GM12878 (cell line): ENCODE data around the gene TRIM71. TPM values are rescaled to one million over a fixed set of nuclear protein-coding genes. Genes with fewer than 3 reads are reported as not detected.

ENCODE experiments used
- ATAC-seq: fragments of 200-7000 bp; cut with Tn5 transposase; 3 replicates; pipeline ENCODE4 v1.9.1; 2020; ENCODE audit warnings: mild to moderate bottlenecking, moderate library complexity
- BruUV-seq: library from RNA; stranded (reverse); fragments of 400-500 nt; replicated peaks from 2 replicates; lab custom pipeline; 2021; lab: Mats Ljungman, UMichigan
- CTCF ChIA-PET: fragments of 300-600 bp; sonication (Branson Sonifier 250); formaldehyde crosslinking; extraction: SDS; loops from one replicate; lab custom pipeline; 2021; ENCODE audit warnings: inconsistent platforms; lab: Yijun Ruan, JAX
- POLR2A ChIA-PET: fragments of 350-600 bp; formaldehyde crosslinking; extraction: SDS; loops from one replicate; lab custom pipeline; 2021; ENCODE audit warnings: inconsistent platforms; lab: Charles Lee
- RAD21 ChIA-PET: fragments of 300-600 bp; sonication (Branson Sonifier 250); formaldehyde crosslinking; loops from one replicate; lab custom pipeline; 2023; ENCODE audit warnings: antibody characterized with exemption; ENCODE audit not compliant: unreplicated experiment; lab: Charles Lee
- SMC1A ChIA-PET: fragments of 300-600 bp; sonication (Branson Sonifier 250); formaldehyde crosslinking; loops from one replicate; lab custom pipeline; 2023; ENCODE audit not compliant: unreplicated experiment, uncharacterized antibody; lab: Charles Lee
- DNase-seq: peaks from one replicate; pipeline ENCODE4 v3.0.0-alpha.2; 2011; ENCODE audit warnings: low read depth, low spot score
- FAIRE-seq: peaks from 3 replicates; lab custom pipeline; 2011; peaks lifted over from hg19 to GRCh38; lab: Jason Lieb, UNC
- H2AFZ ChIP-seq: 2 replicates; pipeline ENCODE4 v1.6.0; 2011; ENCODE audit warnings: low read depth, low read length, control low read depth; ENCODE audit not compliant: control insufficient read depth
- H3K27ac ChIP-seq: 2 replicates; pipeline ENCODE4 v1.5.1; 2011; ENCODE audit warnings: control low read depth; ENCODE audit not compliant: control insufficient read depth, insufficient read depth
- H3K27me3 ChIP-seq, 2 experiments: replicated peaks in 1 of 2; 2 replicates each; pipeline versions ENCODE4 v1.6.0 to v1.6.1; 2011; ENCODE audit warnings: low read length in 1 of 2; ENCODE audit not compliant: control insufficient read depth in 2 of 2, insufficient read depth in 2 of 2
- H3K36me3 ChIP-seq, 2 experiments: 2 replicates each; pipeline ENCODE4 v1.5.1; 2011; ENCODE audit warnings: low read length in 1 of 2; ENCODE audit not compliant: control insufficient read depth in 2 of 2, insufficient read depth in 2 of 2
- H3K4me1 ChIP-seq: 2 replicates; pipeline ENCODE4 v1.6.1; 2011; ENCODE audit warnings: mild to moderate bottlenecking, low read length, moderate library complexity, mixed read lengths; ENCODE audit not compliant: control insufficient read depth, insufficient read depth
- H3K4me2 ChIP-seq: 2 replicates; pipeline ENCODE4 v1.6.0; 2011; ENCODE audit warnings: control low read depth; ENCODE audit not compliant: control insufficient read depth, insufficient read depth
- H3K4me3 ChIP-seq: fragments of 200-600 bp; sonication (generic); 2 replicates; pipeline ENCODE4 v1.5.1; 2016
- H3K79me2 ChIP-seq: 2 replicates; pipeline ENCODE4 v1.6.0; 2011; ENCODE audit warnings: low read length; ENCODE audit not compliant: control insufficient read depth, insufficient read depth
- H3K9ac ChIP-seq: 2 replicates; pipeline ENCODE4 v1.8.0; 2011; ENCODE audit warnings: low read length, control low read depth, mixed read lengths; ENCODE audit not compliant: control insufficient read depth, insufficient read depth
- H3K9me3 ChIP-seq: replicated peaks from 3 replicates; pipeline ENCODE4 v1.5.1; 2011; ENCODE audit warnings: mild to moderate bottlenecking, low read length; ENCODE audit not compliant: control insufficient read depth, insufficient read depth
- H4K20me1 ChIP-seq: 2 replicates; pipeline ENCODE4 v1.6.0; 2011; ENCODE audit not compliant: control insufficient read depth, insufficient read depth
- ASH2L ChIP-seq: fragments of 300-600, 200-600 bp; sonication (generic); IDR thresholded peaks from 2 replicates; pipeline ENCODE4 v1.6.1; 2017; ENCODE audit warnings: low read depth, mild to moderate bottlenecking, borderline replicate concordance
- POLR2AphosphoS5 ChIP-seq: IDR thresholded peaks from 2 replicates; pipeline ENCODE4 v1.6.1; 2011; ENCODE audit warnings: mild to moderate bottlenecking, low read length, inconsistent platforms
- RAD21 ChIP-seq: IDR thresholded peaks from 2 replicates; pipeline ENCODE4 v1.6.1; 2011; ENCODE audit warnings: mild to moderate bottlenecking, low read depth, low read length, moderate library complexity; ENCODE audit not compliant: insufficient read depth
- WRNIP1 ChIP-seq: IDR thresholded peaks from 2 replicates; pipeline ENCODE4 v1.6.1; 2011; ENCODE audit warnings: low read depth, low read length, improper control_type of control experiment, borderline replicate concordance
- ZNF217 ChIP-seq: fragments of 450-650 bp; IDR thresholded peaks from 2 replicates; pipeline ENCODE4 v1.6.1; 2017; ENCODE audit warnings: antibody characterized with exemption, mild to moderate bottlenecking
- WGBS: methylation state at CpG from one replicate; pipeline ENCODE4 v1.1.6; 2016; ENCODE audit warnings: low lambda C conversion rate; ENCODE audit not compliant: insufficient replicate concordance, insufficient coverage; ENCODE audit errors: missing lambda C conversion rate; 5-methylcytosine and 5-hydroxymethylcytosine counted together
- in situ Hi-C: fragments of 300-500 bp; cut with MboI; formaldehyde crosslinking; loops from 9 replicates; pipeline ENCODE4 v1.14.3; 2018; ENCODE audit warnings: mixed read lengths
- intact Hi-C: fragments of 100-400 bp; cut with micrococcal nuclease; formaldehyde crosslinking; loops from one replicate; pipeline ENCODE4 v1.14.2; 2022; ENCODE audit not compliant: unreplicated experiment
- polyA plus RNA-seq, 11 experiments: library from polyadenylated mRNA; depleted of rRNA in 4 of 11; unstranded in 6 of 11; stranded (reverse) in 5 of 11; fragments of >200 nt; fragmentation: Nextera tagmentation in 4 of 11; fragmentation: Illumina TruSeq in 1 of 11; extraction: Ambion mirVana in 4 of 11; extraction: Trizol in 1 of 11; gene quantifications; 1 replicate in 1 of 11; 2 replicates in 10 of 11; pipeline versions ENCODE4 v1.2.1 to v1.2.3, GENCODE V29; 2011 to 2016; ENCODE audit warnings: inconsistent platforms in 2 of 11, missing spikeins in 2 of 11, low read depth in 1 of 11
- total RNA-seq, 4 experiments: library from RNA; depleted of rRNA in 3 of 4; stranded (reverse); fragments of >200 nt in 3 of 4; fragmentation: Illumina TruSeq in 1 of 4; extraction: Trizol in 1 of 4; gene quantifications; 2 replicates each; pipeline versions ENCODE4 v1.2.1 to v1.2.3, GENCODE V29; 2013 to 2021

Gene TRIM71
- total and polyA plus RNA-seq, 10 of the 15 experiments (the other 5 are each of a cell fraction or from before 2014, with no cell fraction given): 0.02 to 1.8 (median 0.16) TPM

DNA sequence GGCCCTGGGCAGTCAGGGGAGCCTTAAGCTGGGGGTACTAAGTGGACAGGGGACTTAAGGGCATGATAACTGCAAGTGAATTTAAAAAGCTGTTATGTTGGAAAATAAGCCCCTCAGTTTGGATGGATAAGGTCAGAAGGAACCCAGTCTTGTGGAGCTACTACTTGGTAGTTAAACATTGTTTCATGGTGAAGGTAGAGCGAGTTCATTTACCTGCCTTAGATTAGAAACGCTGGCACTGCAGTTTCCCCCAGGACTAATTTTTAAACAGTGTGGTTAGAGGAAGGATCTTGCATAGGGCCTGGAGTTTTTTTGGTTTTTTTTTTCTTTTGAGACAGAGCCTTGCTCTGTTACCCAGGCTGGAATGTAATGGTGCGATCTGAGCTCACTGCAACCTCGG lies 31.2 kb downstream of the TRIM71 start:
- ATAC-seq: no peak
- no peak overlapping the region for H3K4me2 ChIP-seq
- no TSS peak for BruUV-seq
- no peak for TF ChIP-seq RAD21
- no peak for TF ChIP-seq ZNF217
- TF ChIP-seq, all 136 proteins: peak for 0
- Histone ChIP-seq H4K20me1 (no peaks in the 10 kb centered on the region), H3K4me1 (no peaks in the 10 kb centered on the region), H2AFZ (no peak overlapping the region), H3K9ac (no peak overlapping the region), H3K27me3 (no peaks in the 10 kb centered on the region), H3K4me3 (no peak overlapping the region), H3K9me3 (no peaks in the 10 kb centered on the region), H3K79me2 (no peaks in the 10 kb centered on the region), H3K36me3 (no peaks in the 10 kb centered on the region), H3K27ac (no peak overlapping the region)
- in situ Hi-C loops: no loop called here
- ChIA-PET CTCF (interaction anchor here (0.7 to 1.5 kb wide), 2 partner anchors 54 to 225 kb away, joined by 4 to 5 read pairs; no protein-coding TSS in a partner anchor), SMC1A (interaction anchor here (0.8 to 1.5 kb wide), 4 partner anchors 10 to 49 kb away, joined by 3 to 5 read pairs (median 3); no protein-coding TSS in a partner anchor), POLR2A (interaction anchor here (0.6 kb wide), 1 partner anchor 38 kb away, joined by 6 read pairs; no protein-coding TSS in a partner anchor), RAD21 (interaction anchor here (1.2 to 1.4 kb wide), 2 partner anchors 26 to 35 kb away, joined by 3 to 4 read pairs; no protein-coding TSS in a partner anchor)
- FAIRE-seq (no peak), DNase-seq (no peak)
- 52% methylated on average over 4 of the region's 4 CpGs for WGBS
- intact Hi-C loops: no loop called here

DNA sequence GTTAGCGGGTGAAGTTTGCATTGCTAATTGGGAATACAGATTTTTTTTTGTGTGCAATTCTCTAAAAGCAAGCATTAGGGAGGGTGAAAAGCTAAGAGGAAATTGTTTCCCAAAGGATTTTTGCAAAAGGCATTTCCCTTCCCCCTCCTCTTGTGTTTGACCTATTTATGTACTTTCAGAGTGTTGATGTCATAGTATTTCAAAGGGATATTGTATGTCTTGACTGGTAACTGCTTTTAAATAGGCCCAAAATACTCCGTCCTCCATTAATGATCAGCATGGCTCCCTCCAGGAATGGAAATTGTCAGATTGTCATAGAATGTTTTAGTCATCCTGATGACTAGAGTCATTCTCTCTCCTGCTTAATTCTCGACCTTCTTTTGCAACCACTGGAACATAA lies 32.4 kb downstream of the TRIM71 start:
- BruUV-seq: no TSS peak
- no peaks in the 10 kb centered on the region for H3K36me3 ChIP-seq
- no peaks in the 10 kb centered on the region for H3K79me2 ChIP-seq
- H3K4me1 ChIP-seq: no peaks in the 10 kb centered on the region
- H3K9me3 ChIP-seq: no peaks in the 10 kb centered on the region
- 37% methylated on average over 3 of the region's 3 CpGs for WGBS
- FAIRE-seq: no peak
- intact Hi-C loops (no loop called here), in situ Hi-C loops (no loop called here)
- H3K4me2 ChIP-seq: no peak overlapping the region
- no peak overlapping the region for H3K9ac ChIP-seq
- H2AFZ ChIP-seq: no peak overlapping the region
- H3K4me3 ChIP-seq: no peak overlapping the region
- RAD21 ChIA-PET: interaction anchor here (0.6 kb wide), 1 partner anchor 14 kb away, joined by 3 read pairs; no protein-coding TSS in a partner anchor
- TF ChIP-seq ASH2L: no peak
- TF ChIP-seq POLR2AphosphoS5: no peak
- no peak for TF ChIP-seq WRNIP1
- TF ChIP-seq, all 136 proteins: peak for 0
- ATAC-seq (no peak), DNase-seq (no peak)
- no peak overlapping the region for H3K27ac ChIP-seq
- peaks cover 0 to under 1% of the 10 kb centered on the region in 2 experiments; a peak in 1 of 4 replicates for H3K27me3 ChIP-seq
- H4K20me1 ChIP-seq: no peaks in the 10 kb centered on the region
- CTCF ChIA-PET: interaction anchor here (0.9 kb wide), 1 partner anchor 8 kb away, joined by 5 read pairs; no protein-coding TSS in a partner anchor
- POLR2A ChIA-PET: interaction anchor here (1.1 kb wide), 1 partner anchor 14 kb away, joined by 3 read pairs; no protein-coding TSS in a partner anchor
- SMC1A ChIA-PET: interaction anchor here (0.7 to 1.4 kb wide), 4 partner anchors 20 to 220 kb away, joined by 3 read pairs; no protein-coding TSS in a partner anchor
